ENCODE data around the gene RAG1. TPM values are rescaled to one million over a fixed set of nuclear protein-coding genes. Genes with fewer than 3 reads are reported as not detected.

Gene RAG1
- total RNA-seq, 4 donors from 2014 or later, result 0.04 to 0.34 (median 0.24) TPM

DNA sequence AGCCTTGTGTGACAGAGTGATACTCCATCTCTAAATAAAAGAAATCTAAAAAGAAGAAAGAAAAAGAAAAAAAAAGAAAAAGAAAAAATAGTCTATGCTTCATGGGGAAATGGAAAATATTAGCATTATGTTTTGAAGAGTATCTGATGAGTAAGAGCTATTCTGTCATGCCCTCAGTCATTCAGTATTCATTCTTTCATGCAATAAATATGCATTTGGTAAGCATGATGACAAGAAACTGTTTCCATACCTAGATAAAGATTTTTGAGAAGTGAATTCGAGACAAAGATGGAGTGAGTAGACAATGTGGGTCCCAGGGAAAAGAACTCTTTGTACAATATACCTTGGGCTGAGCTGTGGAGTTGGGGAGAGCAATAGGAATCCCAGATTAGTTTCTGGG lies 20.3 kb downstream of the RAG1 start:
- Histone ChIP-seq H3K4me3 (no peak overlapping the region), H3K4me1 (no peaks in the 10 kb centered on the region), H3K27ac (no peak overlapping the region), H3K36me3 (no peaks in the 10 kb centered on the region), H3K27me3 (peaks cover 0 to 31% (median 0%) of the 10 kb centered on the region in 4 donors), H3K9me3 (no peaks in the 10 kb centered on the region)
- no peak for DNase-seq
- intact Hi-C loops (cut with DNase I), result no loop called here
- no peak for TF ChIP-seq POLR2A (IDR thresholded peaks at IDR 0.05)
- TF ChIP-seq, protein P1, sequence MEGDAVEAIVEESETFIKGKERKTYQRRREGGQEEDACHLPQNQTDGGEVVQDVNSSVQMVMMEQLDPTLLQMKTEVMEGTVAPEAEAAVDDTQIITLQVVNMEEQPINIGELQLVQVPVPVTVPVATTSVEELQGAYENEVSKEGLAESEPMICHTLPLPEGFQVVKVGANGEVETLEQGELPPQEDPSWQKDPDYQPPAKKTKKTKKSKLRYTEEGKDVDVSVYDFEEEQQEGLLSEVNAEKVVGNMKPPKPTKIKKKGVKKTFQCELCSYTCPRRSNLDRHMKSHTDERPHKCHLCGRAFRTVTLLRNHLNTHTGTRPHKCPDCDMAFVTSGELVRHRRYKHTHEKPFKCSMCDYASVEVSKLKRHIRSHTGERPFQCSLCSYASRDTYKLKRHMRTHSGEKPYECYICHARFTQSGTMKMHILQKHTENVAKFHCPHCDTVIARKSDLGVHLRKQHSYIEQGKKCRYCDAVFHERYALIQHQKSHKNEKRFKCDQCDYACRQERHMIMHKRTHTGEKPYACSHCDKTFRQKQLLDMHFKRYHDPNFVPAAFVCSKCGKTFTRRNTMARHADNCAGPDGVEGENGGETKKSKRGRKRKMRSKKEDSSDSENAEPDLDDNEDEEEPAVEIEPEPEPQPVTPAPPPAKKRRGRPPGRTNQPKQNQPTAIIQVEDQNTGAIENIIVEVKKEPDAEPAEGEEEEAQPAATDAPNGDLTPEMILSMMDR (IDR thresholded peaks at IDR 0.05), result no peak
- WGBS, 2 donors, result 11 to 37% methylated on average over 1 of the region's 1 CpG

GRCh38 chr11:36590513-36590912 lies 22.7 kb downstream of the RAG1 start:
- H3K9me3 ChIP-seq, result no peaks in the 10 kb centered on the region
- 62 to 65% methylated on average over 4 of the region's 4 CpGs for WGBS, 2 donors
- H3K4me3 ChIP-seq, result no peak overlapping the region
- peaks cover 0 to 12% (median 5%) of the 10 kb centered on the region in 3 donors for H3K4me1 ChIP-seq
- no peak for DNase-seq
- TF ChIP-seq POLR2A (IDR thresholded peaks at IDR 0.05), result no peak
- TF ChIP-seq, protein P1 (IDR thresholded peaks at IDR 0.05), result no peak
- H3K27me3 ChIP-seq, result peaks cover 0 to 34% (median 0%) of the 10 kb centered on the region in 4 donors
- intact Hi-C loops (cut with DNase I), result no loop called here
- H3K36me3 ChIP-seq, result no peaks in the 10 kb centered on the region
- H3K27ac ChIP-seq, result no peak overlapping the region

GRCh38 chr11:36591433-36591832 lies 23.6 kb downstream of the RAG1 start:
- Histone ChIP-seq H3K36me3 (no peaks in the 10 kb centered on the region), H3K4me3 (no peak overlapping the region), H3K9me3 (no peaks in the 10 kb centered on the region), H3K27ac (no peak overlapping the region), H3K4me1 (peaks cover 0 to 14% (median 5%) of the 10 kb centered on the region in 3 donors), H3K27me3 (peaks cover 0 to 34% (median 0%) of the 10 kb centered on the region in 4 donors)
- intact Hi-C loops (cut with DNase I), result no loop called here
- TF ChIP-seq, protein P1 (IDR thresholded peaks at IDR 0.05), result no peak
- no peak for TF ChIP-seq POLR2A (IDR thresholded peaks at IDR 0.05)
- DNase-seq, result no peak
- 50 to 67% methylated on average over 1 of the region's 1 CpG for WGBS, 2 donors

DNA sequence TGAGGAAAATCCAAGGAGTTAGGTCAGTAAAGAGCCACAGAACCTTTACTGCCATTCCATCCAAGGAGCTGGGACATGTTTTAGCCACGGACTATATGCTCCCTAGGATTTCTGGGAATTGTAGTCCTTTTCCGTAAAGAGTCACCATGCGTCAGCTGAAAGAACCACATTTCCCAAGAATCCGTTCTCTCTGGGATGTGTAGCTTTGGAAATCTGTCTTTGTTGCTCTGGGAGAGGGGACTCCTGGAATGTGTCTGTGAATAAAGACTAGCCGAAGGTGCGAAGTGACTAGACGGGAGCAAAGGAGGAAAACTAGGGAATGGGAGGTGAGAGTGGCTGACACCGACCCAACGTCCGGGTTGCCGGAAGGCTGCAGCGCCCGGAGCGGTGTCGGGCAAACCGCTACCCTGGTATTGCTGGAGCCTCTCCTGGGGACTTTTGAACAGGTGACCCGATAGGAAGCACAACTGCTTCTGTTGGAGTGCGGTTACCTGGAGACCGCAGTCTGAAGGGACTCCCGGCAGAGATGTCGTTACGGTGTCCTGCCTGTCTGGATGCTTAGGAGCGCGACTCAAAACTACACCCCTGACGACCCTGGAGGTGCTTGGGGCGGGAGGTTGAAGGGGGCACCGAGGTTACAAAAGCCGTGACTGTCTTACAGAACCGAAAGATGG lies 26.6 kb downstream of the RAG1 start, which contains the start of gene IFTAP:
Gene IFTAP, plus strand, starts transcription at position 187 of the 674 bp plus-strand sequence. CDS start 15,602 bp downstream, outside the sequence.
- WGBS, 2 donors, result 0 to 3% methylated on average over 23 to 26 of the region's 29 CpGs
- DNase-seq, result no peak
- TF ChIP-seq POLR2A (IDR thresholded peaks at IDR 0.05), result no peak
- TF ChIP-seq, protein P1 (IDR thresholded peaks at IDR 0.05), result peak in 1 of 6 experiments; percentile 33
- intact Hi-C loops (cut with DNase I), result no loop called here
- peaks cover 0 to 14% (median 5%) of the 10 kb centered on the region in 3 donors for H3K4me1 ChIP-seq
- H3K36me3 ChIP-seq, result no peaks in the 10 kb centered on the region
- peak within 1 kb of the TSS in 3 of 4 donors; percentile 47 to 56 (median 49) for H3K27ac ChIP-seq
- no peaks in the 10 kb centered on the region for H3K9me3 ChIP-seq
- peaks cover 0 to 17% (median 0%) of the 10 kb centered on the region in 4 donors for H3K27me3 ChIP-seq
- H3K4me3 ChIP-seq, result peak within 1 kb of the TSS; percentile 49 to 79 (median 66)

GRCh38 chr11:36596880-36597279 lies 29.1 kb downstream of the RAG1 start:
- intact Hi-C loops (cut with DNase I), result no loop called here
- DNase-seq, result no peak
- Histone ChIP-seq H3K4me3 (no peak overlapping the region), H3K27ac (no peak overlapping the region), H3K4me1 (peaks cover 0 to 14% (median 5%) of the 10 kb centered on the region in 3 donors), H3K27me3 (peaks cover 0 to 10% (median 0%) of the 10 kb centered on the region in 4 donors), H3K36me3 (no peaks in the 10 kb centered on the region), H3K9me3 (no peaks in the 10 kb centered on the region)
- TF ChIP-seq, protein P1 (IDR thresholded peaks at IDR 0.05), result no peak
- no peak for TF ChIP-seq POLR2A (IDR thresholded peaks at IDR 0.05)
